HepG2 (cell line): ENCODE results near the gene RAPGEF5. TPM values are rescaled to one million over a fixed set of nuclear protein-coding genes. Genes with fewer than 3 reads are reported as not detected.

Source experiments
- CHD4 ChIP-seq: fragments of 200-600 bp; sonication (generic); IDR thresholded peaks from 2 replicates; pipeline ENCODE4 v1.7.0; 2017; ENCODE audit warnings: mild to moderate bottlenecking, low read length, borderline replicate concordance
- ELK4 ChIP-seq: sonication (generic); formaldehyde crosslinking; IDR thresholded peaks from 2 replicates; pipeline ENCODE4 v1.9.0; 2021; ENCODE audit warnings: missing genetic modification reagents, borderline replicate concordance
- FOXA1 ChIP-seq, 2 experiments: fragments of 450-650 bp in 1 of 2; sonication (generic) in 1 of 2; formaldehyde crosslinking in 1 of 2; IDR thresholded peaks; 2 replicates each; pipeline versions ENCODE4 v1.4.0 to v1.6.1; 2016 to 2020; ENCODE audit warnings: missing genetic modification reagents in 1 of 2
- NR2F1 ChIP-seq, 2 experiments: fragments of 450-650 bp in 1 of 2; formaldehyde crosslinking in 1 of 2; IDR thresholded peaks; 2 replicates each; pipeline versions ENCODE4 v1.5.0 to v1.6.1; 2016 to 2020; ENCODE audit warnings: mild to moderate bottlenecking in 1 of 2, missing compliant biosample characterization in 1 of 2, missing genetic modification reagents in 1 of 2, moderate library complexity in 1 of 2
- SNAI1 ChIP-seq: sonication (generic); formaldehyde crosslinking; IDR thresholded peaks from 2 replicates; pipeline ENCODE4 v1.5.0; 2020; ENCODE audit warnings: mild to moderate bottlenecking, missing genetic modification reagents, borderline replicate concordance
- TMF1 ChIP-seq: sonication (generic); formaldehyde crosslinking; IDR thresholded peaks from 2 replicates; pipeline ENCODE4 v1.8.1; 2022; ENCODE audit warnings: low read depth, missing genetic modification reagents
- ZNF580 ChIP-seq: IDR thresholded peaks from 2 replicates; pipeline ENCODE4 v1.6.1; 2016; ENCODE audit warnings: low read depth, borderline replicate concordance
- polyA plus RNA-seq, 8 experiments: library from polyadenylated mRNA; depleted of rRNA in 3 of 8; stranded (reverse) in 7 of 8; unstranded in 1 of 8; fragments of >200 nt; fragmentation: Illumina TruSeq in 4 of 8; extraction: Trizol in 4 of 8; gene quantifications; 2 replicates each; pipeline versions ENCODE4 v1.2.1 to v1.2.3, GENCODE V29; 2011 to 2016; ENCODE audit warnings: low read depth in 4 of 8, missing spikeins in 1 of 8, mixed read lengths in 1 of 8; ENCODE audit not compliant: insufficient read depth in 1 of 8
- total RNA-seq, 5 experiments: library from RNA; depleted of rRNA; stranded (reverse); fragments of >200 nt; fragmentation: Illumina TruSeq; extraction: Trizol; gene quantifications; 2 replicates each; pipeline ENCODE4 v1.2.3, GENCODE V29; 2016; ENCODE audit warnings: low read depth in 1 of 5
- TF ChIP-seq, protein P1 (sequence below): sonication (generic); formaldehyde crosslinking; conservative IDR thresholded peaks from 2 replicates; pipeline ENCODE4 v1.4.0; 2020; ENCODE audit warnings: mild to moderate bottlenecking, missing genetic modification reagents, moderate library complexity
- TF ChIP-seq, protein P2 (sequence below), 2 experiments: sonication (generic) in 1 of 2; formaldehyde crosslinking in 1 of 2; IDR thresholded peaks; 2 replicates each; pipeline versions ENCODE4 v1.4.0 to v1.6.1; 2016 to 2020; ENCODE audit warnings: borderline replicate concordance in 1 of 2, low read depth in 1 of 2, mild to moderate bottlenecking in 1 of 2, missing genetic modification reagents in 1 of 2
- TF ChIP-seq, protein P3 (sequence below): sonication (generic); formaldehyde crosslinking; conservative IDR thresholded peaks from 2 replicates; pipeline ENCODE4 v1.4.0; 2020; ENCODE audit warnings: missing genetic modification reagents

RAPGEF5 gene
- total and polyA plus RNA-seq, 2 of the 13 experiments (the other 11 are each of a cell fraction or from before 2014, with no cell fraction given) = 17.1 to 23.4 TPM

DNA sequence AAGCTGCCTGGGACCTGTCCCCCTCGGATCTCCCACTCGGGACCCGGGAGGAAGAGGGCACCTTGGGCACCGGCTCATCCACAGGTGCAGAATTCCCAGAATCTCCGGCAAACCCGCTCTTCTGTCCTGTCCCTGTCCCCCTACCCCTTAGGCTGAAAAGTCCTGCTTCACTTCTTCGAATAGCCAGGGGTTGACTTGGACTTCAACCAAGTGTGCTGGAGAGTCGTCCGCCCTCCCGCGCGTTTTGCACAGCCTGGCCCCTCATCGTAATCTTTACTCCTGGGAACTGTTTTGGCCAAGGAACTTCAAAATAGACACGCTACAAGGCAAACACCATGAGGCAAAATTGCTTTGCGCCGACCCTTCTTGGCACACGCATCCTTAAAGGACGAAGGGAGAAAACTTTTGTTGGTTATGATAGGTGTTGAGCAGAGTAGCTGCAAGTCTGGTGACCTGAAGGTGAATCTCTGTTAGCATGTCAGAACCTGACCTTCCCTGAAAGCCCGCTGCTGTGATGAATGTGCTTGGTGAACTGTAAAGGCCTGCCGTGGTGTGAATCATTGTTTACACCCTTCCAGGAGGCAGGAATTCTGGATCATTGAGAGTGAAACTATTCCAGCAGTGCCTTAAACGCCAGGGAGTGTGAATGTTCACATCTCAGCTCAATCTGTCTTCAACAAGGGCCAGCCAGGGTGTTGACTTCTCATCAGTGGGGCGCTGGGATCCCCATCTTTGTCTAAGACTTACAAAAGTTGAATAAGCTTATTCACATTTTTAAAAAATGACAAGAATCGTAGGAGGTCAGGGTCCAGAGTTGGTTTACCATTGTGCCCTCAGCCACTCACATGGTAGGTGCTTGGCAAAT lies 589 bp upstream of the RAPGEF5 start (continued):
- TF ChIP-seq, protein P1, sequence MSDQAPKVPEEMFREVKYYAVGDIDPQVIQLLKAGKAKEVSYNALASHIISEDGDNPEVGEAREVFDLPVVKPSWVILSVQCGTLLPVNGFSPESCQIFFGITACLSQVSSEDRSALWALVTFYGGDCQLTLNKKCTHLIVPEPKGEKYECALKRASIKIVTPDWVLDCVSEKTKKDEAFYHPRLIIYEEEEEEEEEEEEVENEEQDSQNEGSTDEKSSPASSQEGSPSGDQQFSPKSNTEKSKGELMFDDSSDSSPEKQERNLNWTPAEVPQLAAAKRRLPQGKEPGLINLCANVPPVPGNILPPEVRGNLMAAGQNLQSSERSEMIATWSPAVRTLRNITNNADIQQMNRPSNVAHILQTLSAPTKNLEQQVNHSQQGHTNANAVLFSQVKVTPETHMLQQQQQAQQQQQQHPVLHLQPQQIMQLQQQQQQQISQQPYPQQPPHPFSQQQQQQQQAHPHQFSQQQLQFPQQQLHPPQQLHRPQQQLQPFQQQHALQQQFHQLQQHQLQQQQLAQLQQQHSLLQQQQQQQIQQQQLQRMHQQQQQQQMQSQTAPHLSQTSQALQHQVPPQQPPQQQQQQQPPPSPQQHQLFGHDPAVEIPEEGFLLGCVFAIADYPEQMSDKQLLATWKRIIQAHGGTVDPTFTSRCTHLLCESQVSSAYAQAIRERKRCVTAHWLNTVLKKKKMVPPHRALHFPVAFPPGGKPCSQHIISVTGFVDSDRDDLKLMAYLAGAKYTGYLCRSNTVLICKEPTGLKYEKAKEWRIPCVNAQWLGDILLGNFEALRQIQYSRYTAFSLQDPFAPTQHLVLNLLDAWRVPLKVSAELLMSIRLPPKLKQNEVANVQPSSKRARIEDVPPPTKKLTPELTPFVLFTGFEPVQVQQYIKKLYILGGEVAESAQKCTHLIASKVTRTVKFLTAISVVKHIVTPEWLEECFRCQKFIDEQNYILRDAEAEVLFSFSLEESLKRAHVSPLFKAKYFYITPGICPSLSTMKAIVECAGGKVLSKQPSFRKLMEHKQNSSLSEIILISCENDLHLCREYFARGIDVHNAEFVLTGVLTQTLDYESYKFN (CRISPR knock-in tag) = peak; percentile 59
- TF ChIP-seq TMF1 = no peak
- no peak for TF ChIP-seq FOXA1 (IDR thresholded peaks at IDR 0.05)
- peak; percentile 80 for TF ChIP-seq FOXA1 (CRISPR knock-in tag; IDR thresholded peaks at IDR 0.05)
- TF ChIP-seq ELK4 (CRISPR knock-in tag) = no peak
- peak in 1 of 2 experiments; percentile 25; a peak in 1 of 4 replicates for TF ChIP-seq NR2F1 (CRISPR knock-in tag; IDR thresholded peaks at IDR 0.05)
- TF ChIP-seq SNAI1 (CRISPR knock-in tag) = 0 out of 2 replicates have a peak, but pooled peaks have one; percentile 41
- TF ChIP-seq, protein P2, sequence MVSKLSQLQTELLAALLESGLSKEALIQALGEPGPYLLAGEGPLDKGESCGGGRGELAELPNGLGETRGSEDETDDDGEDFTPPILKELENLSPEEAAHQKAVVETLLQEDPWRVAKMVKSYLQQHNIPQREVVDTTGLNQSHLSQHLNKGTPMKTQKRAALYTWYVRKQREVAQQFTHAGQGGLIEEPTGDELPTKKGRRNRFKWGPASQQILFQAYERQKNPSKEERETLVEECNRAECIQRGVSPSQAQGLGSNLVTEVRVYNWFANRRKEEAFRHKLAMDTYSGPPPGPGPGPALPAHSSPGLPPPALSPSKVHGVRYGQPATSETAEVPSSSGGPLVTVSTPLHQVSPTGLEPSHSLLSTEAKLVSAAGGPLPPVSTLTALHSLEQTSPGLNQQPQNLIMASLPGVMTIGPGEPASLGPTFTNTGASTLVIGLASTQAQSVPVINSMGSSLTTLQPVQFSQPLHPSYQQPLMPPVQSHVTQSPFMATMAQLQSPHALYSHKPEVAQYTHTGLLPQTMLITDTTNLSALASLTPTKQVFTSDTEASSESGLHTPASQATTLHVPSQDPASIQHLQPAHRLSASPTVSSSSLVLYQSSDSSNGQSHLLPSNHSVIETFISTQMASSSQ (IDR thresholded peaks at IDR 0.05; ENCODE audit: low read depth) = no peak
- TF ChIP-seq, protein P2 (CRISPR knock-in tag; IDR thresholded peaks at IDR 0.05; ENCODE audit: borderline replicate concordance) = no peak
- peak; percentile 49 for TF ChIP-seq CHD4
- TF ChIP-seq ZNF580 = 0 out of 2 replicates have a peak, but pooled peaks have one; percentile 25
- TF ChIP-seq, protein P3, sequence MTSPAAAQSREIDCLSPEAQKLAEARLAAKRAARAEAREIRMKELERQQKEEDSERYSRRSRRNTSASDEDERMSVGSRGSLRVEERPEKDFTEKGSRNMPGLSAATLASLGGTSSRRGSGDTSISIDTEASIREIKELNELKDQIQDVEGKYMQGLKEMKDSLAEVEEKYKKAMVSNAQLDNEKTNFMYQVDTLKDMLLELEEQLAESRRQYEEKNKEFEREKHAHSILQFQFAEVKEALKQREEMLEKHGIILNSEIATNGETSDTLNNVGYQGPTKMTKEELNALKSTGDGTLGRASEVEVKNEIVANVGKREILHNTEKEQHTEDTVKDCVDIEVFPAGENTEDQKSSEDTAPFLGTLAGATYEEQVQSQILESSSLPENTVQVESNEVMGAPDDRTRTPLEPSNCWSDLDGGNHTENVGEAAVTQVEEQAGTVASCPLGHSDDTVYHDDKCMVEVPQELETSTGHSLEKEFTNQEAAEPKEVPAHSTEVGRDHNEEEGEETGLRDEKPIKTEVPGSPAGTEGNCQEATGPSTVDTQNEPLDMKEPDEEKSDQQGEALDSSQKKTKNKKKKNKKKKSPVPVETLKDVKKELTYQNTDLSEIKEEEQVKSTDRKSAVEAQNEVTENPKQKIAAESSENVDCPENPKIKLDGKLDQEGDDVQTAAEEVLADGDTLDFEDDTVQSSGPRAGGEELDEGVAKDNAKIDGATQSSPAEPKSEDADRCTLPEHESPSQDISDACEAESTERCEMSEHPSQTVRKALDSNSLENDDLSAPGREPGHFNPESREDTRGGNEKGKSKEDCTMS = no peak
